HFFc6 (cell line): Measurements from ENCODE around the gene C6orf120. TPM values are rescaled to one million over a fixed set of nuclear protein-coding genes. Genes with fewer than 3 reads are reported as not detected.

Experiments
- DNase-seq: peaks from one replicate; pipeline ENCODE4 v3.0.0-alpha.2; 2018
- H3K27ac Mint-ChIP-seq: 2 replicates; pipeline ENCODE4 v1.8.0; 2020; ENCODE audit warnings: mild to moderate bottlenecking, mixed read lengths
- H3K27me3 Mint-ChIP-seq: 2 replicates; pipeline ENCODE4 v1.8.0; 2021; ENCODE audit warnings: mild to moderate bottlenecking, moderate library complexity, mixed read lengths; ENCODE audit not compliant: insufficient read depth
- H3K36me3 Mint-ChIP-seq: 2 replicates; pipeline ENCODE4 v1.8.0; 2021; ENCODE audit warnings: low read depth, mixed read lengths
- H3K4me1 Mint-ChIP-seq: 2 replicates; pipeline ENCODE4 v1.8.0; 2020; ENCODE audit warnings: low read depth, mixed read lengths
- H3K4me3 Mint-ChIP-seq: 2 replicates; pipeline ENCODE4 v1.8.0; 2020; ENCODE audit warnings: mild to moderate bottlenecking, moderate library complexity, mixed read lengths
- H3K9me3 Mint-ChIP-seq: 2 replicates; pipeline ENCODE4 v1.8.0; 2020; ENCODE audit warnings: mild to moderate bottlenecking, mixed read lengths
- CTCF ChIP-seq: fragments of 200-600 bp; sonication (generic); IDR thresholded peaks from 2 replicates; pipeline ENCODE4 v1.5.0; 2021; ENCODE audit warnings: antibody characterized with exemption, mild to moderate bottlenecking
- total RNA-seq, 6 experiments: library from RNA; stranded (reverse); fragmentation: NEBNext Ultra II Directional; extraction: Animal tissue kit (Norgen Biotek cat#: 25700); gene quantifications; 2 replicates in 1 of 6; 3 replicates in 5 of 6; pipeline ENCODE4 v1.2.3, GENCODE V29; 2021

C6orf120 gene
- total RNA-seq, 6 experiments from 2014 or later, result 44.9 to 53.5 (median 48.7) TPM

- Mint-ChIP-seq H3K9me3 (no peaks in the 10 kb centered on the region), H3K36me3 (no peaks in the 10 kb centered on the region), H3K4me3 (peak overlapping the region; percentile 36; the same call in 1 of the 2 replicates), H3K4me1 (peaks cover 34% of the 10 kb centered on the region), H3K27ac (no peak overlapping the region), H3K27me3 (no peaks in the 10 kb centered on the region; the same call in 1 of the 2 replicates)
- TF ChIP-seq CTCF, result no peak
- no peak for DNase-seq
These were observed 22.1 kb downstream of the C6orf120 start for GRCh38 chr6:169723991-169724493.

- no peaks in the 10 kb centered on the region for H3K36me3 Mint-ChIP-seq
- peaks cover 28% of the 10 kb centered on the region for H3K4me1 Mint-ChIP-seq
These were observed 22.7 kb downstream of the C6orf120 start, which contains the start of gene PHF10 for GRCh38 chr6:169724494-169725124. PHF10 (minus strand) TSS chr6:169724500; CDS start chr6:169723931, 569 bp downstream.

GRCh38 chr6:169725125-169726048 lies 23.5 kb downstream of the C6orf120 start:
- no peaks in the 10 kb centered on the region; the same call in 1 of the 2 replicates for H3K27me3 Mint-ChIP-seq
- DNase-seq, result peak; percentile 76
- H3K9me3 Mint-ChIP-seq, result no peaks in the 10 kb centered on the region
- H3K27ac Mint-ChIP-seq, result peak overlapping the region; percentile 91
- no peak for TF ChIP-seq CTCF
- peak overlapping the region; percentile 88 for H3K4me3 Mint-ChIP-seq
- H3K4me1 Mint-ChIP-seq, result peaks cover 27% of the 10 kb centered on the region
- H3K36me3 Mint-ChIP-seq, result no peaks in the 10 kb centered on the region

More at GRCh38 chr6:169724494-169725124, 22.7 kb downstream of the C6orf120 start, which contains the start of gene PHF10:
- DNase-seq, result no peak
- TF ChIP-seq CTCF, result no peak
- Mint-ChIP-seq H3K27ac (peak within 1 kb of the TSS; percentile 91), H3K27me3 (no peaks in the 10 kb centered on the region; the same call in 1 of the 2 replicates), H3K9me3 (no peaks in the 10 kb centered on the region), H3K4me3 (peak within 1 kb of the TSS; percentile 91)

- Mint-ChIP-seq H3K4me3 (no peak overlapping the region; the same call in 1 of the 2 replicates), H3K36me3 (no peaks in the 10 kb centered on the region), H3K9me3 (no peaks in the 10 kb centered on the region), H3K27ac (no peak overlapping the region), H3K4me1 (peaks cover 27% of the 10 kb centered on the region), H3K27me3 (no peaks in the 10 kb centered on the region; the same call in 1 of the 2 replicates)
- DNase-seq, result no peak
- TF ChIP-seq CTCF, result no peak
These were observed 24.1 kb downstream of the C6orf120 start for GRCh38 chr6:169726049-169726400.

- Mint-ChIP-seq H3K27ac (no peak overlapping the region), H3K36me3 (no peaks in the 10 kb centered on the region)
These were observed 25.0 kb downstream of the C6orf120 start for GRCh38 chr6:169726963-169727362.

More at GRCh38 chr6:169726963-169727362, 25.0 kb downstream of the C6orf120 start:
- Mint-ChIP-seq H3K4me3 (no peak overlapping the region), H3K4me1 (peaks cover 27% of the 10 kb centered on the region), H3K9me3 (no peaks in the 10 kb centered on the region), H3K27me3 (no peaks in the 10 kb centered on the region; the same call in 1 of the 2 replicates)
- no peak for TF ChIP-seq CTCF
- DNase-seq, result no peak
